Fibroblast of lung (primary cell): Measurements from ENCODE around the gene MBD1. TPM values are rescaled to one million over a fixed set of nuclear protein-coding genes. Genes with fewer than 3 reads are reported as not detected.
A peak's percentile ranks its signal among the peaks of the same experiment; 100 is the strongest.
"Not testable (repeated sequence)": the region's sequence is repeated elsewhere in the genome, so short reads cannot be mapped to it uniquely, and the experiment has no call there.

ENCODE experiments used
- DNase-seq, 2 donors: peaks; one replicate each; pipeline versions ENCODE4 v3.0.0 to v3.0.0-alpha.2; 2010; ENCODE audit warnings: low read depth in 2 of 2
- H2AFZ ChIP-seq: 2 replicates; pipeline ENCODE4 v1.5.1; 2012; ENCODE audit warnings: low read length, control low read depth, inconsistent platforms
- H3K27ac ChIP-seq: 2 replicates; pipeline ENCODE4 v1.5.1; 2011; ENCODE audit warnings: low read length, control low read depth; ENCODE audit not compliant: insufficient read depth
- H3K27me3 ChIP-seq: 2 replicates; pipeline ENCODE4 v1.5.1; 2011; ENCODE audit warnings: mild to moderate bottlenecking, low read length; ENCODE audit not compliant: control insufficient read depth, insufficient read depth
- H3K36me3 ChIP-seq: 2 replicates; pipeline ENCODE4 v1.5.1; 2011; ENCODE audit warnings: low read length; ENCODE audit not compliant: control insufficient read depth, insufficient read depth
- H3K4me1 ChIP-seq: 2 replicates; pipeline ENCODE4 v1.5.1; 2011; ENCODE audit warnings: low read length; ENCODE audit not compliant: control insufficient read depth, insufficient read depth; ENCODE audit errors: extremely low read depth
- H3K4me2 ChIP-seq: 2 replicates; pipeline ENCODE4 v1.5.1; 2011; ENCODE audit warnings: low read length, control low read depth; ENCODE audit not compliant: insufficient read depth; ENCODE audit errors: extremely low read depth
- H3K4me3 ChIP-seq, 4 experiments: fragments of 200-600 bp in 1 of 4; sonication (generic) in 1 of 4; replicated peaks in 1 of 4; 2 replicates each; pipeline ENCODE4 v1.5.1; 2011 to 2016; ENCODE audit warnings: low read length in 4 of 4, low read depth in 3 of 4, mild to moderate bottlenecking in 3 of 4, control low read depth in 2 of 4, inconsistent platforms in 1 of 4, mixed read lengths in 1 of 4; ENCODE audit not compliant: insufficient read depth in 1 of 4; ENCODE audit errors: control extremely low read depth in 1 of 4
- H3K79me2 ChIP-seq: 2 replicates; pipeline ENCODE4 v1.5.1; 2012; ENCODE audit warnings: mild to moderate bottlenecking, low read length, inconsistent platforms; ENCODE audit not compliant: control insufficient read depth, insufficient read depth
- H3K9ac ChIP-seq: 2 replicates; pipeline ENCODE4 v1.5.1; 2011; ENCODE audit warnings: mild to moderate bottlenecking, low read length, control low read depth; ENCODE audit not compliant: insufficient read depth
- H3K9me3 ChIP-seq: 2 replicates; pipeline ENCODE4 v1.5.1; 2012; ENCODE audit warnings: low read depth, low read length; ENCODE audit not compliant: control insufficient read depth, insufficient read depth
- H4K20me1 ChIP-seq: 2 replicates; pipeline ENCODE4 v1.5.1; 2011; ENCODE audit warnings: low read length; ENCODE audit not compliant: control insufficient read depth, insufficient read depth; ENCODE audit errors: extremely low read depth
- EZH2 ChIP-seq: IDR thresholded peaks from 2 replicates; pipeline ENCODE4 v1.5.1; 2012; ENCODE audit warnings: low read length, control low read depth, mild to moderate bottlenecking; ENCODE audit errors: missing control alignments
- polyA plus RNA-seq, 2 donors: library from polyadenylated mRNA; depleted of rRNA in 1 of 2; stranded (reverse) in 1 of 2; unstranded in 1 of 2; fragments of >200 nt; gene quantifications; 2 replicates each; pipeline ENCODE4 v1.2.1, GENCODE V29; 2011 to 2012; ENCODE audit warnings: missing spikeins in 1 of 2
- total RNA-seq: library from RNA; depleted of rRNA; stranded (reverse); fragments of >200 nt; gene quantifications from 2 replicates; pipeline ENCODE4 v1.2.1, GENCODE V29; 2014
- TF ChIP-seq, protein P1 (sequence below), 2 donors: IDR thresholded peaks in 1 of 2; conservative IDR thresholded peaks in 1 of 2; 1 replicate in 1 of 2; 2 replicates in 1 of 2; pipeline ENCODE4 v1.5.1; 2011 to 2012; ENCODE audit warnings: low read length in 2 of 2, control low read depth in 1 of 2, inconsistent platforms in 1 of 2, low read depth in 1 of 2, mild to moderate bottlenecking in 1 of 2

MBD1 gene
- total and polyA plus RNA-seq, 2 donors (not counting 1 experiment from before 2014, with no cell fraction given): 31.1 to 53.3 TPM

GRCh38 chr18:50310080-50310479 lies 28.8 kb upstream of the MBD1 start:
- no peak for DNase-seq
- Histone ChIP-seq H4K20me1 (no peaks in the 10 kb centered on the region), H3K79me2 (no peaks in the 10 kb centered on the region), H3K9ac (no peak overlapping the region), H3K4me2 (no peak overlapping the region), H3K27me3 (no peaks in the 10 kb centered on the region), H3K4me1 (peaks cover 3% of the 10 kb centered on the region), H2AFZ (no peak overlapping the region), H3K4me3 (no peak overlapping the region), H3K9me3 (no peaks in the 10 kb centered on the region), H3K27ac (no peak overlapping the region), H3K36me3 (no peaks in the 10 kb centered on the region)
- TF ChIP-seq, protein P1, sequence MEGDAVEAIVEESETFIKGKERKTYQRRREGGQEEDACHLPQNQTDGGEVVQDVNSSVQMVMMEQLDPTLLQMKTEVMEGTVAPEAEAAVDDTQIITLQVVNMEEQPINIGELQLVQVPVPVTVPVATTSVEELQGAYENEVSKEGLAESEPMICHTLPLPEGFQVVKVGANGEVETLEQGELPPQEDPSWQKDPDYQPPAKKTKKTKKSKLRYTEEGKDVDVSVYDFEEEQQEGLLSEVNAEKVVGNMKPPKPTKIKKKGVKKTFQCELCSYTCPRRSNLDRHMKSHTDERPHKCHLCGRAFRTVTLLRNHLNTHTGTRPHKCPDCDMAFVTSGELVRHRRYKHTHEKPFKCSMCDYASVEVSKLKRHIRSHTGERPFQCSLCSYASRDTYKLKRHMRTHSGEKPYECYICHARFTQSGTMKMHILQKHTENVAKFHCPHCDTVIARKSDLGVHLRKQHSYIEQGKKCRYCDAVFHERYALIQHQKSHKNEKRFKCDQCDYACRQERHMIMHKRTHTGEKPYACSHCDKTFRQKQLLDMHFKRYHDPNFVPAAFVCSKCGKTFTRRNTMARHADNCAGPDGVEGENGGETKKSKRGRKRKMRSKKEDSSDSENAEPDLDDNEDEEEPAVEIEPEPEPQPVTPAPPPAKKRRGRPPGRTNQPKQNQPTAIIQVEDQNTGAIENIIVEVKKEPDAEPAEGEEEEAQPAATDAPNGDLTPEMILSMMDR (conservative IDR thresholded peaks at IDR 0.05 in 1 of 2, IDR thresholded peaks at IDR 0.05 in 1 of 2; ENCODE audit: low read depth in 1 of 2, low read length in 2 of 2): no peak
- no peak for TF ChIP-seq EZH2

DNA sequence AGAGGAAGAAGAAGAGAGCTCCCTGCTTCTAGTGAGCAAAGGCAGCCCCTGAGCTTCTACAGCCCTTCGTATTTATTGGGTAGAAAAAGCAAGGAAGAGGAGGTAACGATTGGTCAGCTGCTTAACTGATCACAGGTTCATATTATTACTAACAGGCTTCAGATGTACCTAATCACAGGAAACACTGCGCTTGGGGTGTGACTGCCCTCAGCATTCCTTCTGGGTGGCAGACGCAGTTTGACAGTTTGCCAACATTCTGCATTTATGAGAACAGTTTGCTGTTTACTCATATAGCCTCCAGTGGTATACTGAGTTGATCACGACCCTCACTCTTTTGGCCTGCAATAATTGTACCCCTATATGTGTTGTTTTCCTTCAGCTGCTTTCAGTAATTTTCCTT lies 27.5 kb upstream of the MBD1 start:
- not testable (repeated sequence) for H3K27ac ChIP-seq, H3K9me3 ChIP-seq, H3K9ac ChIP-seq, H3K4me2 ChIP-seq, H4K20me1 ChIP-seq, H2AFZ ChIP-seq, H3K27me3 ChIP-seq, H3K4me1 ChIP-seq, H3K36me3 ChIP-seq, H3K4me3 ChIP-seq, DNase-seq, H3K79me2 ChIP-seq

DNA sequence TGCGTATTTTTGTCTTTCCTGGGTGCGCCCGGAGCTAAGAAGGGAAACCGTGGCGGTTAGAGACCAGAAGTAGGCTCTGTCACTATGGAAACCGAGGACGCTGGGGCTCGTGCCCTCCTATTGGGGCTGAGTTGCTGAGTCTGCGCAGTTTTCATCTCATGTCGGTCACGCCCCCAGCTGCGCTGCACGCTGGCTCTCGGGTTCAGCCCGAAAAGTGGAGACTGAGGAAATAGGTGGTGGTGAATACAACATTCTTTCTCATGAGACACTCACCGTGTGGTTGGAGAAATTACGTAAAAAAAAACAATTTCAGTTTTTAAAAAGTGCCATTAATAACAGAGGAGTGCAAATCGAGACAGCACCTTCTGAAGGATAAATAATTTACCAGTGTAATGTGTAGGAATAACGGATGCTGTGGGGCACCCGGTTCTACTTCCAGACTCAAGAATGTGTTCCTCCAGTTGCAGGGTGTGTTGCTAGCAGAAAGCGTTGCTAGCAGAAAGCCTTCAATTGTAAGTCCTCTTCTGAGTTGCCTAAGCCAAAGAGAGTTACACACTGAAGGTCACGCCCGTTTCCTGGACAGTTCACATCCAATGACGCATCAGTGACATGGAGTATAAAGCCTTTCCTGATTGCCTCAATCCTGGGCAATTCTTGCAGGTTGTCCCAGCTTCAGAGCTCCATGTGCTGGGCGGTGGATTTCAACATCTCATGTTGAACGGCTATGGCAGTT lies 26.6 kb upstream of the MBD1 start:
- Histone ChIP-seq H3K9me3 (no peaks in the 10 kb centered on the region), H3K9ac (peak overlapping the region; percentile 17), H3K79me2 (no peaks in the 10 kb centered on the region), H3K4me2 (peak overlapping the region; percentile 77), H3K36me3 (no peaks in the 10 kb centered on the region), H4K20me1 (no peaks in the 10 kb centered on the region), H3K27ac (no peak overlapping the region), H3K27me3 (peaks cover 2% of the 10 kb centered on the region), H3K4me3 (peak overlapping the region; percentile 6 to 72 (median 54)), H2AFZ (peak overlapping the region; percentile 82), H3K4me1 (peaks cover 3% of the 10 kb centered on the region)
- peak; percentile 84 to 90 for DNase-seq
- no peak for TF ChIP-seq EZH2
- TF ChIP-seq, protein P1 (conservative IDR thresholded peaks at IDR 0.05 in 1 of 2, IDR thresholded peaks at IDR 0.05 in 1 of 2; ENCODE audit: low read depth in 1 of 2, low read length in 2 of 2): no peak
